Measurements from ENCODE around the gene UCK1. TPM values are rescaled to one million over a fixed set of nuclear protein-coding genes. Genes with fewer than 3 reads are reported as not detected.

The UCK1 gene
- polyA plus RNA-seq, 2 of the 4 experiments (the other 2 are of a cell fraction), result 18.0 to 26.5 TPM

- TF ChIP-seq MAFK (IDR thresholded peaks at IDR 0.05; ENCODE audit: partially characterized antibody), result no peak
Observed at GRCh38 chr9:131578021-131578420, 47.0 kb upstream of the UCK1 start (continued).

- no peak overlapping the region for H3K4me2 ChIP-seq
- POLR2A ChIA-PET, result no interaction called here
- H3K27ac ChIP-seq, result no peak overlapping the region
- CTCF ChIA-PET, result interaction anchor here (0.6 to 2.6 kb wide), 6 partner anchors 10 to 163 kb away, joined by 3 to 10 read pairs (median 4); no protein-coding TSS in a partner anchor
- TF ChIP-seq TP53 (CRISPR knock-in tag; IDR thresholded peaks at IDR 0.05), result no peak
- no peak for TF ChIP-seq CBX8 (IDR thresholded peaks at IDR 0.05)
- no peak for TF ChIP-seq HOXB5 (CRISPR knock-in tag; IDR thresholded peaks at IDR 0.05)
- no peak for TF ChIP-seq ELK1 (IDR thresholded peaks at IDR 0.05; ENCODE audit: low read depth, low read length)
- TF ChIP-seq PBX3 (IDR thresholded peaks at IDR 0.05), result no peak
- no peak for TF ChIP-seq POLR2A (IDR thresholded peaks at IDR 0.05; ENCODE audit: low read length)
- TF ChIP-seq POLR2AphosphoS2 (conservative IDR thresholded peaks at IDR 0.05; ENCODE audit: low read length), result no peak
- no peak for TF ChIP-seq EHF (CRISPR knock-in tag; IDR thresholded peaks at IDR 0.05)
- TF ChIP-seq KDM5A (IDR thresholded peaks at IDR 0.05), result no peak
- TF ChIP-seq NR3C1 (IDR thresholded peaks at IDR 0.05), result no peak
- no peak overlapping the region for H3K4me3 ChIP-seq
- ATAC-seq (no peak), FAIRE-seq (no peak), DNase-seq (ENCODE audit: low read depth in 1 of 2, low spot score in 1 of 2) (no peak)
- H3K9me3 ChIP-seq, result no peaks in the 10 kb centered on the region
- no peaks in the 10 kb centered on the region for H3K4me1 ChIP-seq
- WGBS (ENCODE audit: missing lambda C conversion rate), result 93% methylated on average over 19 of the region's 25 CpGs
Observed at GRCh38 chr9:131577005-131578000, 46.2 kb upstream of the UCK1 start.

GRCh38 chr9:131575946-131576853 is 45.1 kb upstream of the UCK1 start:
- H3K4me1 ChIP-seq, result no peaks in the 10 kb centered on the region
- no peaks in the 10 kb centered on the region for H3K9me3 ChIP-seq
- no peak overlapping the region for H3K4me2 ChIP-seq
- no peak overlapping the region for H3K27ac ChIP-seq
- no peak overlapping the region for H3K4me3 ChIP-seq
- FAIRE-seq, result no peak
- POLR2A ChIA-PET, result no interaction called here
- no peak for ATAC-seq
- CTCF ChIA-PET, result interaction anchor here (0.8 to 2.6 kb wide), 4 partner anchors 11 to 163 kb away, joined by 3 to 10 read pairs (median 3); no protein-coding TSS in a partner anchor
- WGBS (ENCODE audit: missing lambda C conversion rate), result 92% methylated on average over 21 of the region's 23 CpGs
- no peak for DNase-seq (ENCODE audit: low read depth in 1 of 2, low spot score in 1 of 2)
- TF ChIP-seq HMGXB4 (CRISPR knock-in tag; IDR thresholded peaks at IDR 0.05; ENCODE audit: borderline replicate concordance), result no peak
- no peak for TF ChIP-seq PHF8 (IDR thresholded peaks at IDR 0.05; ENCODE audit: borderline replicate concordance, low read depth)
- no peak for TF ChIP-seq USF2 (IDR thresholded peaks at IDR 0.05)
- no peak for TF ChIP-seq HOXB13 (CRISPR knock-in tag; IDR thresholded peaks at IDR 0.05; ENCODE audit: low read depth)
- no peak for TF ChIP-seq ATOH8 (CRISPR knock-in tag; IDR thresholded peaks at IDR 0.05; ENCODE audit: low read depth)
- TF ChIP-seq EHF (CRISPR knock-in tag; IDR thresholded peaks at IDR 0.05), result no peak
- no peak for TF ChIP-seq POLR2AphosphoS2 (conservative IDR thresholded peaks at IDR 0.05; ENCODE audit: low read length)
- TF ChIP-seq SREBF2 (IDR thresholded peaks at IDR 0.05), result no peak
- no peak for TF ChIP-seq JUN (IDR thresholded peaks at IDR 0.05)
- TF ChIP-seq BHLHE40 (IDR thresholded peaks at IDR 0.05; ENCODE audit: low read depth, low read length), result no peak
- TF ChIP-seq MAFK (IDR thresholded peaks at IDR 0.05; ENCODE audit: partially characterized antibody), result no peak
- TF ChIP-seq MAZ (IDR thresholded peaks at IDR 0.05; ENCODE audit: borderline replicate concordance, low read depth, low read length), result no peak
- TF ChIP-seq ESRRA (IDR thresholded peaks at IDR 0.05; ENCODE audit: borderline replicate concordance, low read length), result no peak
- TF ChIP-seq SMC3 (IDR thresholded peaks at IDR 0.05), result no peak
- no peak for TF ChIP-seq NR3C1 (IDR thresholded peaks at IDR 0.05)
- no peak for TF ChIP-seq RFX5 (IDR thresholded peaks at IDR 0.05)
- TF ChIP-seq KDM1A (IDR thresholded peaks at IDR 0.05; ENCODE audit: low read depth), result no peak
